ENCODE results near the gene RBCK1. TPM values are rescaled to one million over a fixed set of nuclear protein-coding genes. Genes with fewer than 3 reads are reported as not detected.

RBCK1 gene
- total and polyA plus RNA-seq, 9 of the 15 experiments (the other 6 are each of a cell fraction or from before 2014, with no cell fraction given), result 5.9 to 59.3 (median 26.5) TPM

DNA sequence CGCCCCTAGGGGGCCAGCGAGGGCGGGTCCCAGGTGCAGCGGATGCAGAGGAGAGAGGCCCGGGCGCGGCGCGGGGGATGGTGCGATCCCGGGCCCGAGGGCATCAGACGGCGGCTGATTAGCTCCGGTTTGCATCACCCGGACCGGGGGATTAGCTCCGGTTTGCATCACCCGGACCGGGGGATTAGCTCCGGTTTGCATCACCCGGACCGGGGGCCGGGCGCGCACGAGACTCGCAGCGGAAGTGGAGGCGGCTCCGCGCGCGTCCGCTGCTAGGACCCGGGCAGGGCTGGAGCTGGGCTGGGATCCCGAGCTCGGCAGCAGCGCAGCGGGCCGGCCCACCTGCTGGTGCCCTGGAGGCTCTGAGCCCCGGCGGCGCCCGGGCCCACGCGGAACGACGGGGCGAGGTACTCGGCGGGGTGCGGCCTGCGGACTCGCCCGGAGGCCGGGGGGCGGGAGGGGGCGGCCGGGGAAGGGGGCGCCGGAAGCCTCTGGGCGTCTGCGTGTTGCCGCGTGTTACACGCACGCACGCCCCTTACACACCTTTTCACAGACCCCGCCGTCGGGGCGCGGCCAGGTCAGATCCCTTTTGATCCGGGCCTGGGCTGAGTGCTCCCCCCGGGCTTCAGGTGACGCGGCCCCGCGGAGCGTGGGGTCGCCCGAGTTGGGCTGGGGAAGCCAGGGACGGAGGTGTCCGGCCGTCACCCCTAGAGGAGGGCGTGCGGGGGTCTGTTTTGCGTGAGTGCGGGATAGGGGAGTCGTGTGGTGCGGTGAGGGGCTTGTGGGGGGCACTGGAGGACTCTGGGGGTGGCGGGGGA is 27.1 kb upstream of the RBCK1 start (continued):
- TF ChIP-seq, protein P1, sequence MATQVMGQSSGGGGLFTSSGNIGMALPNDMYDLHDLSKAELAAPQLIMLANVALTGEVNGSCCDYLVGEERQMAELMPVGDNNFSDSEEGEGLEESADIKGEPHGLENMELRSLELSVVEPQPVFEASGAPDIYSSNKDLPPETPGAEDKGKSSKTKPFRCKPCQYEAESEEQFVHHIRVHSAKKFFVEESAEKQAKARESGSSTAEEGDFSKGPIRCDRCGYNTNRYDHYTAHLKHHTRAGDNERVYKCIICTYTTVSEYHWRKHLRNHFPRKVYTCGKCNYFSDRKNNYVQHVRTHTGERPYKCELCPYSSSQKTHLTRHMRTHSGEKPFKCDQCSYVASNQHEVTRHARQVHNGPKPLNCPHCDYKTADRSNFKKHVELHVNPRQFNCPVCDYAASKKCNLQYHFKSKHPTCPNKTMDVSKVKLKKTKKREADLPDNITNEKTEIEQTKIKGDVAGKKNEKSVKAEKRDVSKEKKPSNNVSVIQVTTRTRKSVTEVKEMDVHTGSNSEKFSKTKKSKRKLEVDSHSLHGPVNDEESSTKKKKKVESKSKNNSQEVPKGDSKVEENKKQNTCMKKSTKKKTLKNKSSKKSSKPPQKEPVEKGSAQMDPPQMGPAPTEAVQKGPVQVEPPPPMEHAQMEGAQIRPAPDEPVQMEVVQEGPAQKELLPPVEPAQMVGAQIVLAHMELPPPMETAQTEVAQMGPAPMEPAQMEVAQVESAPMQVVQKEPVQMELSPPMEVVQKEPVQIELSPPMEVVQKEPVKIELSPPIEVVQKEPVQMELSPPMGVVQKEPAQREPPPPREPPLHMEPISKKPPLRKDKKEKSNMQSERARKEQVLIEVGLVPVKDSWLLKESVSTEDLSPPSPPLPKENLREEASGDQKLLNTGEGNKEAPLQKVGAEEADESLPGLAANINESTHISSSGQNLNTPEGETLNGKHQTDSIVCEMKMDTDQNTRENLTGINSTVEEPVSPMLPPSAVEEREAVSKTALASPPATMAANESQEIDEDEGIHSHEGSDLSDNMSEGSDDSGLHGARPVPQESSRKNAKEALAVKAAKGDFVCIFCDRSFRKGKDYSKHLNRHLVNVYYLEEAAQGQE (IDR thresholded peaks at IDR 0.05; ENCODE audit: borderline replicate concordance), result peak; percentile 33; the same call in 1 of the 2 replicates
- TF ChIP-seq, protein P1 (CRISPR knock-in tag; IDR thresholded peaks at IDR 0.05; ENCODE audit: low read depth), result no peak
- TF ChIP-seq CBFA2T2 (conservative IDR thresholded peaks at IDR 0.05), result peak; percentile 64
- peak; percentile 57; the same call in 1 of the 2 replicates for TF ChIP-seq PHF8 (IDR thresholded peaks at IDR 0.05; ENCODE audit: borderline replicate concordance, low read length)
- no peak for TF ChIP-seq MCM2 (IDR thresholded peaks at IDR 0.05; ENCODE audit: low read depth)
- TF ChIP-seq DPF2 (IDR thresholded peaks at IDR 0.05), result peak; percentile 72; the same call in 1 of the 2 replicates
- TF ChIP-seq, protein P2, sequence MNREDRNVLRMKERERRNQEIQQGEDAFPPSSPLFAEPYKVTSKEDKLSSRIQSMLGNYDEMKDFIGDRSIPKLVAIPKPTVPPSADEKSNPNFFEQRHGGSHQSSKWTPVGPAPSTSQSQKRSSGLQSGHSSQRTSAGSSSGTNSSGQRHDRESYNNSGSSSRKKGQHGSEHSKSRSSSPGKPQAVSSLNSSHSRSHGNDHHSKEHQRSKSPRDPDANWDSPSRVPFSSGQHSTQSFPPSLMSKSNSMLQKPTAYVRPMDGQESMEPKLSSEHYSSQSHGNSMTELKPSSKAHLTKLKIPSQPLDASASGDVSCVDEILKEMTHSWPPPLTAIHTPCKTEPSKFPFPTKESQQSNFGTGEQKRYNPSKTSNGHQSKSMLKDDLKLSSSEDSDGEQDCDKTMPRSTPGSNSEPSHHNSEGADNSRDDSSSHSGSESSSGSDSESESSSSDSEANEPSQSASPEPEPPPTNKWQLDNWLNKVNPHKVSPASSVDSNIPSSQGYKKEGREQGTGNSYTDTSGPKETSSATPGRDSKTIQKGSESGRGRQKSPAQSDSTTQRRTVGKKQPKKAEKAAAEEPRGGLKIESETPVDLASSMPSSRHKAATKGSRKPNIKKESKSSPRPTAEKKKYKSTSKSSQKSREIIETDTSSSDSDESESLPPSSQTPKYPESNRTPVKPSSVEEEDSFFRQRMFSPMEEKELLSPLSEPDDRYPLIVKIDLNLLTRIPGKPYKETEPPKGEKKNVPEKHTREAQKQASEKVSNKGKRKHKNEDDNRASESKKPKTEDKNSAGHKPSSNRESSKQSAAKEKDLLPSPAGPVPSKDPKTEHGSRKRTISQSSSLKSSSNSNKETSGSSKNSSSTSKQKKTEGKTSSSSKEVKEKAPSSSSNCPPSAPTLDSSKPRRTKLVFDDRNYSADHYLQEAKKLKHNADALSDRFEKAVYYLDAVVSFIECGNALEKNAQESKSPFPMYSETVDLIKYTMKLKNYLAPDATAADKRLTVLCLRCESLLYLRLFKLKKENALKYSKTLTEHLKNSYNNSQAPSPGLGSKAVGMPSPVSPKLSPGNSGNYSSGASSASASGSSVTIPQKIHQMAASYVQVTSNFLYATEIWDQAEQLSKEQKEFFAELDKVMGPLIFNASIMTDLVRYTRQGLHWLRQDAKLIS (CRISPR knock-in tag; IDR thresholded peaks at IDR 0.05), result peak; percentile 98
- TF ChIP-seq, protein P3, sequence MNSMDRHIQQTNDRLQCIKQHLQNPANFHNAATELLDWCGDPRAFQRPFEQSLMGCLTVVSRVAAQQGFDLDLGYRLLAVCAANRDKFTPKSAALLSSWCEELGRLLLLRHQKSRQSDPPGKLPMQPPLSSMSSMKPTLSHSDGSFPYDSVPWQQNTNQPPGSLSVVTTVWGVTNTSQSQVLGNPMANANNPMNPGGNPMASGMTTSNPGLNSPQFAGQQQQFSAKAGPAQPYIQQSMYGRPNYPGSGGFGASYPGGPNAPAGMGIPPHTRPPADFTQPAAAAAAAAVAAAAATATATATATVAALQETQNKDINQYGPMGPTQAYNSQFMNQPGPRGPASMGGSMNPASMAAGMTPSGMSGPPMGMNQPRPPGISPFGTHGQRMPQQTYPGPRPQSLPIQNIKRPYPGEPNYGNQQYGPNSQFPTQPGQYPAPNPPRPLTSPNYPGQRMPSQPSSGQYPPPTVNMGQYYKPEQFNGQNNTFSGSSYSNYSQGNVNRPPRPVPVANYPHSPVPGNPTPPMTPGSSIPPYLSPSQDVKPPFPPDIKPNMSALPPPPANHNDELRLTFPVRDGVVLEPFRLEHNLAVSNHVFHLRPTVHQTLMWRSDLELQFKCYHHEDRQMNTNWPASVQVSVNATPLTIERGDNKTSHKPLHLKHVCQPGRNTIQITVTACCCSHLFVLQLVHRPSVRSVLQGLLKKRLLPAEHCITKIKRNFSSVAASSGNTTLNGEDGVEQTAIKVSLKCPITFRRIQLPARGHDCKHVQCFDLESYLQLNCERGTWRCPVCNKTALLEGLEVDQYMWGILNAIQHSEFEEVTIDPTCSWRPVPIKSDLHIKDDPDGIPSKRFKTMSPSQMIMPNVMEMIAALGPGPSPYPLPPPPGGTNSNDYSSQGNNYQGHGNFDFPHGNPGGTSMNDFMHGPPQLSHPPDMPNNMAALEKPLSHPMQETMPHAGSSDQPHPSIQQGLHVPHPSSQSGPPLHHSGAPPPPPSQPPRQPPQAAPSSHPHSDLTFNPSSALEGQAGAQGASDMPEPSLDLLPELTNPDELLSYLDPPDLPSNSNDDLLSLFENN (IDR thresholded peaks at IDR 0.05; ENCODE audit: low read depth in 2 of 2, low read length in 2 of 2), result peak in 1 of 2 experiments; percentile 80; a peak in 2 of 4 replicates
- TF ChIP-seq, protein P4, sequence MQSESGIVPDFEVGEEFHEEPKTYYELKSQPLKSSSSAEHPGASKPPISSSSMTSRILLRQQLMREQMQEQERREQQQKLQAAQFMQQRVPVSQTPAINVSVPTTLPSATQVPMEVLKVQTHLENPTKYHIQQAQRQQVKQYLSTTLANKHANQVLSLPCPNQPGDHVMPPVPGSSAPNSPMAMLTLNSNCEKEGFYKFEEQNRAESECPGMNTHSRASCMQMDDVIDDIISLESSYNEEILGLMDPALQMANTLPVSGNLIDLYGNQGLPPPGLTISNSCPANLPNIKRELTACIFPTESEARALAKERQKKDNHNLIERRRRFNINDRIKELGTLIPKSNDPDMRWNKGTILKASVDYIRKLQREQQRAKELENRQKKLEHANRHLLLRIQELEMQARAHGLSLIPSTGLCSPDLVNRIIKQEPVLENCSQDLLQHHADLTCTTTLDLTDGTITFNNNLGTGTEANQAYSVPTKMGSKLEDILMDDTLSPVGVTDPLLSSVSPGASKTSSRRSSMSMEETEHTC (IDR thresholded peaks at IDR 0.05), result peak; percentile 55; the same call in 1 of the 2 replicates
